Regular cardiac myocyte (primary cell): ENCODE measurements around the gene GOLIM4. TPM values are rescaled to one million over a fixed set of nuclear protein-coding genes. Genes with fewer than 3 reads are reported as not detected.

Source experiments
- total RNA-seq: library from RNA; depleted of rRNA; stranded (reverse); fragments of >200 nt; gene quantifications from 2 replicates; pipeline ENCODE4 v1.2.3, GENCODE V29; 2014

Gene GOLIM4
- 89.4 and 130 TPM in 2 replicates for total RNA-seq

GRCh38 chr3:168095611-168096209 lies at the start of gene GOLIM4:
Gene GOLIM4 (minus strand): TSS chr3:168095924. CDS start chr3:168095285, 639 bp downstream.

